Astrocyte (in vitro differentiated cells and primary cell): Measurements from ENCODE around the gene NAA15. TPM values are rescaled to one million over a fixed set of nuclear protein-coding genes. Genes with fewer than 3 reads are reported as not detected.
"Not testable (repeated sequence)": the region's sequence is repeated elsewhere in the genome, so short reads cannot be mapped to it uniquely, and the experiment has no call there.

ENCODE experiments used
- DNase-seq: peaks from one replicate; pipeline ENCODE4 v3.0.0-alpha.2; 2010; ENCODE audit warnings: low read depth
- FAIRE-seq: peaks from 2 replicates; lab custom pipeline; 2011; peaks lifted over from hg19 to GRCh38; lab: Jason Lieb, UNC
- H2AFZ ChIP-seq: 2 replicates; pipeline ENCODE4 v1.6.0; 2012; ENCODE audit warnings: low read depth, low read length, inconsistent platforms
- H3K27ac ChIP-seq: 2 replicates; pipeline ENCODE4 v1.5.1; 2011; ENCODE audit warnings: low read depth, low read length, inconsistent platforms
- H3K27me3 ChIP-seq: 2 replicates; pipeline ENCODE4 v1.6.0; 2011; ENCODE audit warnings: low read length, inconsistent platforms; ENCODE audit not compliant: insufficient read depth
- H3K36me3 ChIP-seq: 2 replicates; pipeline ENCODE4 v1.5.1; 2011; ENCODE audit warnings: low read length, inconsistent platforms; ENCODE audit not compliant: insufficient read depth
- H3K4me1 ChIP-seq: 2 replicates; pipeline ENCODE4 v1.5.1; 2011; ENCODE audit warnings: low read length, inconsistent platforms; ENCODE audit not compliant: insufficient read depth
- H3K4me2 ChIP-seq: 2 replicates; pipeline ENCODE4 v1.6.0; 2012; ENCODE audit warnings: low read length, inconsistent platforms
- H3K4me3 ChIP-seq: 2 replicates; pipeline ENCODE4 v1.5.1; 2011; ENCODE audit warnings: low read depth, mild to moderate bottlenecking, low read length, inconsistent platforms; ENCODE audit not compliant: insufficient read depth
- H3K79me2 ChIP-seq: 2 replicates; pipeline ENCODE4 v1.6.0; 2012; ENCODE audit warnings: mild to moderate bottlenecking, low read length, inconsistent platforms; ENCODE audit not compliant: insufficient read depth
- H3K9ac ChIP-seq: 2 replicates; pipeline ENCODE4 v1.6.0; 2012; ENCODE audit warnings: mild to moderate bottlenecking, low read length, inconsistent platforms
- H3K9me3 ChIP-seq: 2 replicates; pipeline ENCODE4 v1.5.1; 2012; ENCODE audit warnings: low read depth, mild to moderate bottlenecking, low read length, inconsistent platforms; ENCODE audit not compliant: insufficient read depth
- H4K20me1 ChIP-seq: 2 replicates; pipeline ENCODE4 v1.6.0; 2012; ENCODE audit warnings: low read length, inconsistent platforms; ENCODE audit not compliant: insufficient read depth
- H3K27ac Mint-ChIP-seq: one replicate; pipeline ENCODE4 v1.8.0; 2021; ENCODE audit warnings: mild to moderate bottlenecking, mixed read lengths; ENCODE audit not compliant: unreplicated experiment
- H3K27me3 Mint-ChIP-seq: one replicate; pipeline ENCODE4 v1.8.0; 2021; ENCODE audit warnings: low read depth, mixed read lengths; ENCODE audit not compliant: unreplicated experiment
- H3K36me3 Mint-ChIP-seq: one replicate; pipeline ENCODE4 v1.8.0; 2021; ENCODE audit warnings: low read depth, mixed read lengths; ENCODE audit not compliant: unreplicated experiment
- H3K4me1 Mint-ChIP-seq: one replicate; pipeline ENCODE4 v1.8.0; 2021; ENCODE audit warnings: low read depth, mixed read lengths; ENCODE audit not compliant: unreplicated experiment
- H3K4me3 Mint-ChIP-seq: one replicate; pipeline ENCODE4 v1.8.0; 2021; ENCODE audit warnings: mild to moderate bottlenecking, moderate library complexity, mixed read lengths; ENCODE audit not compliant: unreplicated experiment
- H3K9me3 Mint-ChIP-seq: one replicate; pipeline ENCODE4 v1.8.0; 2021; ENCODE audit warnings: mild to moderate bottlenecking, mixed read lengths; ENCODE audit not compliant: unreplicated experiment
- EZH2 ChIP-seq: IDR thresholded peaks from 2 replicates; pipeline ENCODE4 v1.6.1; 2012; ENCODE audit warnings: mild to moderate bottlenecking, low read length, inconsistent platforms; ENCODE audit not compliant: insufficient read depth
- total RNA-seq: library from RNA; stranded (reverse); gene quantifications from 2 replicates; pipeline ENCODE4 v1.2.1, GENCODE V29; 2021
- TF ChIP-seq, protein P1 (sequence below): IDR thresholded peaks from 2 replicates; pipeline ENCODE4 v1.5.1; 2011; ENCODE audit warnings: low read depth, mild to moderate bottlenecking, inconsistent platforms, low read length, moderate library complexity; ENCODE audit not compliant: insufficient read depth

Gene NAA15
- total RNA-seq, 1 donor from 2014 or later = 64.5 TPM

DNA sequence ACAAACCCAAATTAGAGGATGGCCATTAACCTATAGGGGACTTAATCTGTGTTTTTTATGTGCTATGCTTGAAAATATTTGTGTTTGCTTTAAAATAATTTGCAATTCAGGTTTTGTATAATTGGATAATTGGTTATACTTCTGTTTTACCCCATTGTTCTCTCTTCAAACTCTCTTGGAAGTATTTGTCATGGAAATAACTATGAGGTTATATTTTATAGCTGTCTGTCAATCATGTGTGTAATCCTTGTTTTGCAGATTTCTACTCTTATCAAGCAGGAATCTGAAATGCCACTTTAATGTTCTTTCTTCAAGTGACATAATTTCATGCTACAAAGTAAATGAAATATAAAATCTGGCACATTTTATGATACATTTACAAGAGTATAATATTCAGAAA lies 16.3 kb downstream of the NAA15 start:
- Mint-ChIP-seq H3K27me3 (no peaks in the 10 kb centered on the region), H3K27ac (no peak overlapping the region), H3K9me3 (no peaks in the 10 kb centered on the region), H3K4me1 (peaks cover 14% of the 10 kb centered on the region), H3K36me3 (peaks cover 2% of the 10 kb centered on the region), H3K4me3 (no peak overlapping the region)
- TF ChIP-seq EZH2 = no peak
- TF ChIP-seq, protein P1, sequence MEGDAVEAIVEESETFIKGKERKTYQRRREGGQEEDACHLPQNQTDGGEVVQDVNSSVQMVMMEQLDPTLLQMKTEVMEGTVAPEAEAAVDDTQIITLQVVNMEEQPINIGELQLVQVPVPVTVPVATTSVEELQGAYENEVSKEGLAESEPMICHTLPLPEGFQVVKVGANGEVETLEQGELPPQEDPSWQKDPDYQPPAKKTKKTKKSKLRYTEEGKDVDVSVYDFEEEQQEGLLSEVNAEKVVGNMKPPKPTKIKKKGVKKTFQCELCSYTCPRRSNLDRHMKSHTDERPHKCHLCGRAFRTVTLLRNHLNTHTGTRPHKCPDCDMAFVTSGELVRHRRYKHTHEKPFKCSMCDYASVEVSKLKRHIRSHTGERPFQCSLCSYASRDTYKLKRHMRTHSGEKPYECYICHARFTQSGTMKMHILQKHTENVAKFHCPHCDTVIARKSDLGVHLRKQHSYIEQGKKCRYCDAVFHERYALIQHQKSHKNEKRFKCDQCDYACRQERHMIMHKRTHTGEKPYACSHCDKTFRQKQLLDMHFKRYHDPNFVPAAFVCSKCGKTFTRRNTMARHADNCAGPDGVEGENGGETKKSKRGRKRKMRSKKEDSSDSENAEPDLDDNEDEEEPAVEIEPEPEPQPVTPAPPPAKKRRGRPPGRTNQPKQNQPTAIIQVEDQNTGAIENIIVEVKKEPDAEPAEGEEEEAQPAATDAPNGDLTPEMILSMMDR = no peak
- Histone ChIP-seq H3K9ac (no peak overlapping the region), H2AFZ (no peak overlapping the region), H3K79me2 (peaks cover 100% of the 10 kb centered on the region), H3K4me2 (no peak overlapping the region), H4K20me1 (peaks cover 86% of the 10 kb centered on the region), H3K9me3 (no peaks in the 10 kb centered on the region), H3K36me3 (no peaks in the 10 kb centered on the region), H3K27ac (no peak overlapping the region), H3K27me3 (no peaks in the 10 kb centered on the region), H3K4me3 (no peak overlapping the region), H3K4me1 (no peaks in the 10 kb centered on the region)
- DNase-seq (no peak), FAIRE-seq (no peak)

DNA sequence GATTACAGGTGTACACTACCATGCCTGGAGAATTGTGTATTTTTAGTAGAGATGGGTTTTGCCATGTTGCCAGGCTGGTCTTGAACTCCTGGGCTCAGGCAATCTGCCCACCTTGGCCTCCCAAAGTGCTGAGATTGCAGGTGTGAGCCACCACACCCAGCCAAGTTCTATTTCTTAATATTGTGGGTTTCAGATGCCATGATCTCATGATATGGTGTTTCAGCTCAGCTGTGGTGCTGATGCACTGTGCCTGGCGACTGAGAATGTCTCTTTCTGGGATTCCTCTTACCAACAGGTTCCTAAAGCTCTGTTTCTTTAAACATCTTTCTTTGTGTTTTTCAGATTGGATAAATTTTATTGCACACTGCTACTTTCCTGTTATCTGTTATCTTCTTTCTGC lies 18.3 kb downstream of the NAA15 start:
- Mint-ChIP-seq H3K4me3 (no peak overlapping the region), H3K27ac (no peak overlapping the region), H3K27me3 (no peaks in the 10 kb centered on the region), H3K36me3 (peaks cover 2% of the 10 kb centered on the region), H3K9me3 (no peaks in the 10 kb centered on the region), H3K4me1 (peaks cover 18% of the 10 kb centered on the region)
- Histone ChIP-seq H3K27me3 (no peaks in the 10 kb centered on the region), H3K27ac (no peak overlapping the region), H3K9ac (no peak overlapping the region), H2AFZ (no peak overlapping the region), H3K79me2 (peaks cover 100% of the 10 kb centered on the region), H3K4me3 (no peak overlapping the region), H3K4me1 (no peaks in the 10 kb centered on the region), H3K4me2 (no peak overlapping the region), H3K9me3 (no peaks in the 10 kb centered on the region), H3K36me3 (no peaks in the 10 kb centered on the region), H4K20me1 (peaks cover 86% of the 10 kb centered on the region)
- TF ChIP-seq, protein P1 = no peak
- TF ChIP-seq EZH2 = no peak
- DNase-seq (no peak), FAIRE-seq (no peak)

DNA sequence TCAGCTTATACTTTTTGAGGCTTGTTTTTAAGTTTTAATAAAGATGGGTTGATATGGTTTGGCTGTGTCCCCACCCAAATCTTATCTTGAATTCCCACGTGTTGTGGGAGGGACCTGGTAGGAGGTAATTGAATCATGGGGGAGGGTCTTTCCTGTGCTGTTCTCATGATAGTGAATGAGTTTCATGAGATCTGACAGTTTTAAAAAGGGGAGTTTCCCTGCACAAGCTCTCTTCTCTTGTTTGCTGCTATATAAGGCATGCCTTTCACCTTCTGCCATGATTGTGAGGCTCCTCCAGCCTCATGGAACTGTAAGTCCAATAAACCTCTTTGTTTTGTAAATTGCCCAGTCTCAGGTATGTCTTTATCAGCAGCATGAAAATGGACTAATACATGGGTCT lies 20.8 kb downstream of the NAA15 start:
- DNase-seq, H3K27ac Mint-ChIP-seq, H3K27me3 Mint-ChIP-seq, H3K9ac ChIP-seq, H3K27ac ChIP-seq, H3K4me1 ChIP-seq, H3K9me3 ChIP-seq, H3K27me3 ChIP-seq, H3K36me3 ChIP-seq, H3K4me3 Mint-ChIP-seq, H3K4me3 ChIP-seq, H3K9me3 Mint-ChIP-seq, H2AFZ ChIP-seq, FAIRE-seq, H3K4me2 ChIP-seq, H3K36me3 Mint-ChIP-seq: not testable (repeated sequence)
- Histone ChIP-seq H4K20me1 (peaks cover 92% of the 10 kb centered on the region), H3K79me2 (peaks cover 100% of the 10 kb centered on the region)
- peaks cover 11% of the 10 kb centered on the region for H3K4me1 Mint-ChIP-seq

DNA sequence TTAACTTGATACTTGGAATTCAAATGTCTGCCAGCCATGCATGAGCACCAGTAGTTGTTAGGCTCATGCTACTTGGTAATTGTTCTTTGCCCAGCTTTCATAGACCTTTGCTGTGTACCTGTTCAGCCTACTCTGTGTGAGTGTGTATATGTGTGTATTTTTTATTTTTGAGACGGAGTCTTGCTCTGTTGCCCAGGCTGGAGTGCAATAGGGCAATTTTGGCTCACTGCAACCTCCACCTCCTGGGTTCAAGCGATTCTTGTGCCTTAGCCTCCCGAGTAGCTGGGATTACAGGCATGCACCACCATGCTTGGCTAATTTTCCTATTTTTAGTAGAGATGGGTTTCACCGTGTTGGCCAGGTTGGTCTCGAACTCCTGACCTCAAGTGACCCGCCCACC lies 21.2 kb downstream of the NAA15 start:
- H3K4me3 Mint-ChIP-seq, H3K27ac Mint-ChIP-seq, H3K36me3 Mint-ChIP-seq, H3K36me3 ChIP-seq, H3K9ac ChIP-seq, DNase-seq, H3K9me3 Mint-ChIP-seq, H3K27me3 Mint-ChIP-seq, FAIRE-seq, H3K27me3 ChIP-seq, H2AFZ ChIP-seq, H3K4me2 ChIP-seq, H3K9me3 ChIP-seq, H3K4me1 ChIP-seq, H3K27ac ChIP-seq, H3K4me3 ChIP-seq, H3K4me1 Mint-ChIP-seq: not testable (repeated sequence)
- Histone ChIP-seq H4K20me1 (peaks cover 92% of the 10 kb centered on the region), H3K79me2 (peaks cover 100% of the 10 kb centered on the region)
